22Rv1 (cell line): ENCODE results near the gene SH3TC1.

Experiments
- CTCF ChIP-seq: fragments of 450-650 bp; IDR thresholded peaks from 2 replicates; pipeline ENCODE4 v1.5.1; 2017; ENCODE audit warnings: mild to moderate bottlenecking
- ZFX ChIP-seq: fragments of 450-650 bp; IDR thresholded peaks from 2 replicates; pipeline ENCODE4 v1.6.1; 2017; ENCODE audit warnings: antibody characterized with exemption, borderline replicate concordance

GRCh38 chr4:8157944-8158709 lies 41.0 kb upstream of the SH3TC1 start:
- no peak for TF ChIP-seq CTCF
- TF ChIP-seq ZFX: no peak
